ENCODE results near the gene ANKS1B.
"Not testable (repeated sequence)": the region's sequence is repeated elsewhere in the genome, so short reads cannot be mapped to it uniquely, and the experiment has no call there.

DNA sequence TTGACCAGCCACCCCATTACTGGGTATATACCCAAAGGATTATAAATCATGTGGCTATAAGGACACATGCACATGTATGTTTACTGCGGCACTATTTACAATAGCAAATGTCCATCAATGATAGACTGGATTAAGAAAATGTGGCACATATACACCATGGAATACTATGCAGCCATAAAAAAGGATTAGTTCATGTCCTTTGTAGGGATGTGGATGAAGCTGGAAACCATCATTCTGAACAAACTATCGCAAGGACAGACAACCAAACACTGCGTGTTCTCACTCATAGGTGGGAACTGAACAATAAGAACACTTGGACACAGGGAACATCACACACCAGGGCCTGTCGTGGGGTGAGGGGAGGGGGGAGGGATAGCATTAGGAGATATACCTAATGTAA is 31.6 kb upstream of the ANKS1B start:
- not testable (repeated sequence) for TF ChIP-seq ZNF274 (IDR thresholded peaks at IDR 0.05; ENCODE audit: low read depth, low read length); SUZ12 (IDR thresholded peaks at IDR 0.05; ENCODE audit: extremely low read depth, insufficient read depth, insufficient read length); YY1 (IDR thresholded peaks at IDR 0.05; ENCODE audit: insufficient read depth, insufficient read length)
